Tibial artery (tissue), 4 donors: Measurements from ENCODE around the gene RNF14.

Source experiments
- DNase-seq, 2 donors: peaks; one replicate each; pipeline ENCODE4 v3.0.0-alpha.2; 2019
- H3K27ac ChIP-seq, 2 donors: fragments of 200-600 bp; sonication (generic) in 1 of 2; 1 replicate in 1 of 2; 2 replicates in 1 of 2; pipeline ENCODE4 v1.5.1; 2018 to 2019; ENCODE audit warnings: mild to moderate bottlenecking in 1 of 2
- H3K27me3 ChIP-seq, 2 donors: fragments of 200-600 bp; sonication (generic) in 1 of 2; one replicate each; pipeline versions ENCODE4 v1.5.1 to v1.6.0; 2016 to 2019
- H3K36me3 ChIP-seq, 3 donors: fragments of 200-600 bp; sonication (generic) in 2 of 3; one replicate each; pipeline ENCODE4 v1.5.1; 2016 to 2019; ENCODE audit warnings: mild to moderate bottlenecking in 2 of 3
- H3K4me1 ChIP-seq, 4 donors: fragments of 200-600 bp; sonication (generic) in 2 of 4; 1 replicate in 3 of 4; 2 replicates in 1 of 4; pipeline ENCODE4 v1.5.1; 2016 to 2019
- H3K4me3 ChIP-seq, 2 donors: fragments of 200-600 bp; sonication (generic) in 1 of 2; 1 replicate in 1 of 2; 2 replicates in 1 of 2; pipeline ENCODE4 v1.5.1; 2018 to 2019; ENCODE audit warnings: mild to moderate bottlenecking in 2 of 2
- H3K9me3 ChIP-seq, 3 donors: fragments of 200-600 bp; sonication (generic) in 1 of 3; one replicate each; pipeline ENCODE4 v1.5.1; 2016 to 2019
- CTCF ChIP-seq, 2 experiments: fragments of 200-600 bp in 1 of 2; fragments of 450-650 bp in 1 of 2; IDR thresholded peaks; one replicate each; pipeline ENCODE4 v1.5.1; 2017 to 2019; ENCODE audit warnings: antibody characterized with exemption in 2 of 2, mild to moderate bottlenecking in 1 of 2, moderate library complexity in 1 of 2
- intact Hi-C: fragments of 100-400 bp; cut with DNase I; formaldehyde crosslinking; loops from one replicate; pipeline ENCODE4 v1.15.0; 2023; ENCODE audit warnings: low total_unique reads

The RNF14 gene

DNA sequence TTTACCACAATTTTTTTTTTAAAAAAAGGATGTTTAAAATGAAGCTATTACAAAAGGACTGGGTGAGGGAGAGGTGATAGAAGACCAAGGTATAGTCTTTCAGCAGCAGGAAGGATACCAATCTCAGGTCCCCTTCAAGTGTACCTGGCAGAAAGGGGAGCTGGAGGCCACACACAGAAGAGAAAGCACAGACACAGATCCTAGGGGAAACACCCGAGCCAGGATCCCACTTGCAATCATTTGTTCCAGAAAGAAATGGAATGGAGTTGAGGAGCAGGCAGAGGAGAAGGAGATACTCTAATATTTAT is 38.3 kb downstream of the RNF14 start:
- Histone ChIP-seq H3K4me3 (no peak overlapping the region), H3K36me3 (peaks cover 15 to 72% (median 39%) of the 10 kb centered on the region in 3 donors), H3K9me3 (no peaks in the 10 kb centered on the region), H3K27ac (no peak overlapping the region), H3K27me3 (no peaks in the 10 kb centered on the region), H3K4me1 (peaks cover 0 to 8% (median 7%) of the 10 kb centered on the region in 4 donors)
- intact Hi-C loops: loop anchor here (5.0 kb wide), 1 partner anchor 140 kb away; no protein-coding TSS in a partner anchor
- DNase-seq: no peak
- no peak for TF ChIP-seq CTCF (IDR thresholded peaks at IDR 0.05)

DNA sequence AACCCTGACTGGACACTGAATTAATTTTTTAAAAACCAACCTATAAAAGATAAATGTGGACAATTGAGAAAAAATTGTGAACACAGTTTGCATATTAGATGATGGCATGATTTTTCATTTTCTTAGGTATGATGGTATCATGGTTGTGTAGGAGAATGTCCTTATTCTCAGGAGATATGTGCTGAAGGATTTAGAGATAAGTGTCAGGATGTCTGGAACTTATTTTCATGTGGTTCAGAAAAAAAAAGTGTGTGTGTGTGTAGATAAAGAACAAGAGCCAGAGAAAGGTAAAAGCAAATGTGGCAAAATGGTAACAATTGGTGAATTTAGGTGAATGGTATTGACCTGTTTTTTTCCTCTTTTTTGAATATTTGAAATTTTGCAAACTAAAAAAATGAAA is 39.9 kb downstream of the RNF14 start:
- H3K27ac ChIP-seq: no peak overlapping the region
- no peaks in the 10 kb centered on the region for H3K27me3 ChIP-seq
- H3K4me3 ChIP-seq: no peak overlapping the region
- peaks cover 0 to 20% (median 12%) of the 10 kb centered on the region in 4 donors for H3K4me1 ChIP-seq
- peaks cover 14 to 56% (median 23%) of the 10 kb centered on the region in 3 donors for H3K36me3 ChIP-seq
- no peaks in the 10 kb centered on the region for H3K9me3 ChIP-seq
- DNase-seq: no peak
- no peak for TF ChIP-seq CTCF (IDR thresholded peaks at IDR 0.05)
- intact Hi-C loops: loop anchor here (5.0 kb wide), 1 partner anchor 138 kb away; no protein-coding TSS in a partner anchor

- no peak for DNase-seq
- H3K4me1 ChIP-seq: peaks cover 0 to 31% (median 14%) of the 10 kb centered on the region in 4 donors
- H3K27me3 ChIP-seq: no peaks in the 10 kb centered on the region
- H3K4me3 ChIP-seq: no peak overlapping the region
- intact Hi-C loops: loop anchor here (5.0 kb wide), 1 partner anchor 137 kb away; no protein-coding TSS in a partner anchor
- TF ChIP-seq CTCF (IDR thresholded peaks at IDR 0.05): no peak
- H3K36me3 ChIP-seq: peaks cover 9 to 45% (median 16%) of the 10 kb centered on the region in 3 donors
- H3K9me3 ChIP-seq: no peaks in the 10 kb centered on the region
- H3K27ac ChIP-seq: no peak overlapping the region
Measured at GRCh38 chr5:142009886-142010285, 41.0 kb downstream of the RNF14 start.

DNA sequence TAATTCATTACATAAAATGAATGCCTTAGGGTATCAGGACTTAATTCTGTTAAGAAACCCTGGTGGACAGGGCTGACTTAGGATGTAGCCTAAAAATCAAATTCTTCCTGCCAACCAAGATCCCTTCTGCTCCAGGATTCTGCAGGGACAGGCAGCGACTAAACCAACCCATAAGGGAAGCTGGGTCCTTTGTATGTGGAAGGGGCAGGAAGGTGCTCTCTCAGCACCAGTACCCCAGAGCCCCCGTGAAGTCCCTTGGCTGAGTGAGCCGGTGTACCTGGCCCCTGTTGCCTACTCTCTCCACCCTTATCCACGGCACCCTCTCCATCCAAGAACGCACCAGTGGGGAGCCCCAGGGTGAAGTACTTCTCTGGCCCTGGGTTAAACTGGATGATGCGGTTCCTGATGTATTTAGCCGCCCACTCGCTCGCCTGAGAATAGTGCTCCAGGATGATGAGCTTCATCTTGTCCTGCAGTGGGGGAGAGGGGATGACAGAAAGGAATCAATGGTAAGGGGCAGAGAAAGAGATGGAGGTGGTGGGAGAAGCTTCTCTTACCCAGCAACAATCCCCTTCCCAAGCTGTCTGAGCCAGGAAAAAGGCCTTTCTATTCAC is 42.8 kb downstream of the RNF14 start:
- peaks cover 0 to 27% (median 0%) of the 10 kb centered on the region in 3 donors for H3K36me3 ChIP-seq
- H3K9me3 ChIP-seq: no peaks in the 10 kb centered on the region
- TF ChIP-seq CTCF (IDR thresholded peaks at IDR 0.05): no peak
- peak overlapping the region; percentile 91 to 94 for H3K27ac ChIP-seq
- H3K4me3 ChIP-seq: peak overlapping the region; percentile 79 to 85
- intact Hi-C loops: no loop called here
- no peak for DNase-seq
- H3K27me3 ChIP-seq: no peaks in the 10 kb centered on the region
- peaks cover 0 to 32% (median 14%) of the 10 kb centered on the region in 4 donors for H3K4me1 ChIP-seq

GRCh38 chr5:142012186-142012785 is 43.4 kb downstream of the RNF14 start:
- H3K36me3 ChIP-seq: peaks cover 0 to 22% (median 0%) of the 10 kb centered on the region in 3 donors
- TF ChIP-seq CTCF (IDR thresholded peaks at IDR 0.05): peak; percentile 29 to 40
- H3K4me3 ChIP-seq: peak overlapping the region; percentile 79 to 85
- H3K27me3 ChIP-seq: no peaks in the 10 kb centered on the region
- peak overlapping the region; percentile 91 to 94 for H3K27ac ChIP-seq
- H3K4me1 ChIP-seq: peaks cover 0 to 32% (median 14%) of the 10 kb centered on the region in 4 donors
- H3K9me3 ChIP-seq: no peaks in the 10 kb centered on the region
- intact Hi-C loops: no loop called here
- peak; percentile 62 to 85 for DNase-seq
